ENCODE results near the gene FBXO3. TPM values are rescaled to one million over a fixed set of nuclear protein-coding genes. Genes with fewer than 3 reads are reported as not detected.
"Not testable (repeated sequence)": the region's sequence is repeated elsewhere in the genome, so short reads cannot be mapped to it uniquely, and the experiment has no call there.

FBXO3 gene
- total RNA-seq, 2 donors from 2014 or later, result 13.4 to 14.0 TPM

DNA sequence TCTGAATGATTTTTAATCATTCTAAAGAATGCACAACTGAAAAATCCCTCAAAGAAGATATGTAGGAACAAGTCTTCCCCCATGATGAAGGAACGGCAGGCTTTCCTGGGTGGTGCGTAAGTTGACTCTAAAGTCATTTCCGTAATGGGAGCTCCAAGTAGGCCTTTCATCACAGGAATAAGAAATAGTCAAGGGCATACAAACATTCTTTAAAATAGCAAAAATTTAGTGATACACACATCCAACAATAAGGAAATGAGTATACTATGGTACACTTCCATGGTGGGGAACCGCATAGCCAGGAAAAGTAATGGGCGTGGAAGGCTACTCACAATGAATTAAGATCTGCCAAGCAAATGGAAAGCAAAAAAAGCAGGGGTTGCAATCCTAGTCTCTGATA is 48.8 kb downstream of the FBXO3 start:
- Mint-ChIP-seq H3K27ac (no peak overlapping the region), H3K36me3 (ENCODE audit: low read depth) (peaks cover 57% of the 10 kb centered on the region), H3K27me3 (no peaks in the 10 kb centered on the region), H3K4me3 (no peak overlapping the region), H3K9me3 (no peaks in the 10 kb centered on the region), H3K4me1 (peaks cover 59% of the 10 kb centered on the region)
- ATAC-seq (replicated peaks), result no peak

DNA sequence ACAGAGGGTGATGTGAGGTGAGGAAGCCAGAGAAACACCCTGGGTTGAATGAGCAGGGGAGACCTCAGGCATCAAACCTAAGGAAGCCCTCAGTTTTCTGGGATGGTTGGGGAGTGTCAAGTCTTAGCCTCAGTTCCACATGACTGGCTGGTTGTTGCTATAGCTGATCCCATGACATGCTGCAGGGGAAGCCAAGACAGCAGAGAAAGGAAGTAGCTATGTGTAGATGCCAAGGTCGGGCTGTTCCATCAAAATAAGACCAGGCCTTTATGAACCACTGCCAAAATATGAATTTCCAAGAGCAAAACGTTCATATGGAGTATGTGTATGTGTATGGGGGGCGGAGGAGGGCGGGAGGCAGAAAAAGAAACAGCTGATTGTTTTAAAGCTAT is 49.7 kb downstream of the FBXO3 start:
- H3K4me1 Mint-ChIP-seq, result peaks cover 59% of the 10 kb centered on the region
- peak overlapping the region; percentile 69 for H3K4me3 Mint-ChIP-seq
- ATAC-seq (replicated peaks), result no peak
- H3K27ac Mint-ChIP-seq, result peak overlapping the region; percentile 40
- no peaks in the 10 kb centered on the region for H3K27me3 Mint-ChIP-seq
- no peaks in the 10 kb centered on the region for H3K9me3 Mint-ChIP-seq
- H3K36me3 Mint-ChIP-seq (ENCODE audit: low read depth), result peaks cover 62% of the 10 kb centered on the region

DNA sequence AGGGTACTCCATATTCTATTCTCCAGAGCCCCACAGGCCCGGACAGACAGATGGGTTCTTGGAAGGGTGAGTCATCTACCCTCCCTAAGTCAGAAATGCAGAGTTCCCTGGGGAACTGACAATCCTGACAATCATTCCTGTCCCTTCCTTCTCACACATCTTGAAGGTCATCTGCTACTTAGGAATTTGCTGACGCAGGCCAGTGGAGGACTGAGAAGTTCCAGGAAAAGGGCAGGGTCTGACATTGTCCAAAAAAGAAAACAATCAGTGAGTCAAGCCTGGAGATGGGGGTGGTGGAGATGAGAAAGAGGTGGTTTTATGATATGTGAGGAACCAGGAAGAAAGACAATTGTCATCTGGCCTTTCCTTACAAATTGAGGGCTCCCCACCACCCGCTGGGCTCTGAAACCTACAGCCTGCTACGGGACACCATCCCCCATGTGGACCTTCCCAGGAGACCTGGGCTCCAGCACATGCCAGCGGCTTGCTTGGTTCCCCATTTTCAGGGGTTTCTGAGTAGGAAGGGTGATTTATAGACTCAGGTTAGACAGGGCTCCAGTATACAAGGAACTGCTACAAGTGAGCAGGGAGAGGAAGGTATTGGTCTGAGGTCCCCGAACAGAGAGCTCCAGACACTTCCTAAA is 51.0 kb downstream of the FBXO3 start:
- H3K27me3 Mint-ChIP-seq, result no peaks in the 10 kb centered on the region
- peak overlapping the region; percentile 88 for H3K27ac Mint-ChIP-seq
- ATAC-seq (replicated peaks), result peak; percentile 49
- H3K4me1 Mint-ChIP-seq, result peaks cover 55% of the 10 kb centered on the region
- H3K9me3 Mint-ChIP-seq, result no peaks in the 10 kb centered on the region
- peak overlapping the region; percentile 69 for H3K4me3 Mint-ChIP-seq
- peaks cover 64% of the 10 kb centered on the region for H3K36me3 Mint-ChIP-seq (ENCODE audit: low read depth)

DNA sequence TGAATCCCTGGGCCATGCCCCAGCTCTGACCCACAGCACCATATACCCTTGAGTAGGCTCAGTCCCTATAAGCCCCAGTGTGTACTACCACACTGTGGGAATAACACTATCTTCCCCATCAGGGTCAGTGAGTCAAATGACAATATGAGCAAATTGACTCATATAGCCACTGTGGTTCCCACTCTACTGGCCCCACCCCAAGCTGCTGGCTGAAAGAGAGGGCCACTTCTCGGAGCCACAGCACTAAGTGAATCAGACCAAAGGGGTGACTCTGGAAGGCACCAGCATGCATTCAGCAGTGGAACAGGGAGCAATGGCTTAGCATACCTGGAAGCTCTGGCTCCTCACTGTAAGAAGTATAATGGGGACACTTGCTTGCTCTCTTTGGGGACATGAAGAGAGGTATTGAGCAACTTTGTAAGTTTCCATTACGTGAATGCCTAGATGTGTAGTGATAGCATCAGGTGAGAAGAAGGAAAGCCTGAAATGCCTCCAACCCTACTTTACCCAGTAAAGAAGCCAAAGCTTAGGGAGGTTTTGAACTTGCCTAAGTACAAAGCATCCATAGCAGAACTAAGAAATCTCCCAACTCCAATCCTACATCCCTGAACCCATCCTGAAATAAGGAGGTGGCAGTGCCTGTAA is 51.6 kb downstream of the FBXO3 start:
- Mint-ChIP-seq H3K4me1 (peaks cover 54% of the 10 kb centered on the region), H3K36me3 (ENCODE audit: low read depth) (peaks cover 64% of the 10 kb centered on the region), H3K27ac (peak overlapping the region; percentile 88), H3K9me3 (no peaks in the 10 kb centered on the region), H3K4me3 (peak overlapping the region; percentile 69), H3K27me3 (no peaks in the 10 kb centered on the region)
- peak; percentile 93 for ATAC-seq (replicated peaks)

DNA sequence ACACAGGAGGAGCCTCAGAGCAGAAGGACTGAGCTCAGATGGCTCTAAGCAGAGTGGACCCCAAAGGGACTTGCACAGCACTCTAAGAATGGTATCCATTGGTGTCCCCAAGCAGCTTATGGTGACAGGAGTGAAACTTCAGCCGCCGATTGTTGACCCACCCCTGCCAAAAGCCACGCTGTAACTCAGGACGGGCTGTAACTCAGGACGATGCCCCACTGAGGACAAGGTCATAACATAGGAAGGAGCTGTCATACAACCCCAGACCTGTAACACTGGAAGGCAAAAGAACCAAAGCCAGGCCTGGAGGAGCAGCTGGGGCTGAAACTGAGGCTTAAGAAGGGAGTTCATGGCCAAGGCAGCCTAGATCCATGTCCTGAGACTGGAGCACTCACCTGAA is 52.3 kb downstream of the FBXO3 start:
- H3K27me3 Mint-ChIP-seq, result no peaks in the 10 kb centered on the region
- no peaks in the 10 kb centered on the region for H3K9me3 Mint-ChIP-seq
- ATAC-seq (replicated peaks), result no peak
- peak overlapping the region; percentile 88 for H3K27ac Mint-ChIP-seq
- peaks cover 69% of the 10 kb centered on the region for H3K36me3 Mint-ChIP-seq (ENCODE audit: low read depth)
- peaks cover 48% of the 10 kb centered on the region for H3K4me1 Mint-ChIP-seq
- peak overlapping the region; percentile 69 for H3K4me3 Mint-ChIP-seq

DNA sequence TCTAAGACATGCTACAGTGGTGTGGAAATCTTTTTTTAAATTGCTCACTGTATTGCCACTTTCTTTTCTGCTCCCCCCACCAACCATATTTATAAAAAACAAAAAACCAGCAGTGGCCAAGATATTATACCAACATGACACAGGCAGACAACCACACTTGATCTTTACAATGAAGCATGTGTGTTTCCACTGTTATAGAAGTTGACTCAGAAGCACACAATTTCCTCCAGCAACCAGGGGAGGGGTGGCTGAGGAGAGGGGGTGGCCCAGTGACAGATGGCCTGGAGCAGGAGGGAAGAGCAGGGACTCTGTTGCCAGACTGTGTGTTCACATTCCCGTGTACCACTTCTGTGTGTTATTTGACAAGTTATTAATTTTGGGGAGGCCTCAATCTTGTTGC is 52.9 kb downstream of the FBXO3 start:
- no peaks in the 10 kb centered on the region for H3K27me3 Mint-ChIP-seq
- H3K27ac Mint-ChIP-seq, result peak overlapping the region; percentile 88
- H3K4me3 Mint-ChIP-seq, result peak overlapping the region; percentile 69
- H3K4me1 Mint-ChIP-seq, result peaks cover 45% of the 10 kb centered on the region
- H3K9me3 Mint-ChIP-seq, result no peaks in the 10 kb centered on the region
- peak; percentile 27 for ATAC-seq (replicated peaks)
- H3K36me3 Mint-ChIP-seq (ENCODE audit: low read depth), result peaks cover 72% of the 10 kb centered on the region

DNA sequence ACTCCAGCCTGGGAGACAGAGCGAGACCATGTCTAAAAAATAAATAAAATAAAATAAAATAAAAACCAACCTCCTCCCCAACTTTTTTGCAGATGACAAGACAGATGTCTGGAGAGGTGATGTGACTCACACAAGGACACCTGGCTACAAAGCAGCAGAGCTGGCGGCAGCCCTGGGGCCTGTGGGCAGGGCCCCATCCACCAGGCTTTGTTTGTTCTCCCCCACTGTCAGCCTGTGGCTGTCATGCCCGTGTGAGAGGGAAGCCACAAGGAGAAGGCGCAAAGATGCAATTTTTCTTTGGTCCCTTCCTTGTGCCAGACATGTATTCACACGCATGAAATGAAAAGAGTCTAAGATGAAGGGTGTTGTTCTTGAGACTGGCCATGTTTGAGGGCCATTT is 54.7 kb downstream of the FBXO3 start:
- no peaks in the 10 kb centered on the region for H3K27me3 Mint-ChIP-seq
- H3K4me1 Mint-ChIP-seq, result peaks cover 35% of the 10 kb centered on the region
- ATAC-seq (replicated peaks), result no peak
- peaks cover 81% of the 10 kb centered on the region for H3K36me3 Mint-ChIP-seq (ENCODE audit: low read depth)
- no peak overlapping the region for H3K4me3 Mint-ChIP-seq
- no peak overlapping the region for H3K27ac Mint-ChIP-seq
- no peaks in the 10 kb centered on the region for H3K9me3 Mint-ChIP-seq

DNA sequence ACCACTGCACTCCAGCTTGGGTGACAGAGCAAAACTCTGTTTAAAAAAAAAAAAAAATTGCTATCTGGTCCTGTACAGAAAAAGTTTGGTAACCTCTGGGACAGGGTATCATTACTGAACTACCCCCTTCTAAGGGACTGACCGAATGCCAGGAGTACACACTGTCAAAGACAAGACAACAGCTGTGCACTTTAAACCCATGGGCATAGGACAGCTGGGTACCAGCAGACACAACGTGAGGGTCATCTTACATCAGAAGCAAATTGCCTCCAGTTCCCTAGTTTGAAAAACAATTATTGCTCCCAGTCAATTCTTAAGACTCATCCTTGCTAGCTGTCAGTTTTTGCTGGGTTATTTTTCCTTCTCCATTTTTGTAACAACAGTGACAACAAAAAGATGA is 55.9 kb downstream of the FBXO3 start:
- no peak for ATAC-seq (replicated peaks)
- H3K4me3 Mint-ChIP-seq, result no peak overlapping the region
- H3K4me1 Mint-ChIP-seq, result peaks cover 24% of the 10 kb centered on the region
- peaks cover 85% of the 10 kb centered on the region for H3K36me3 Mint-ChIP-seq (ENCODE audit: low read depth)
- H3K27me3 Mint-ChIP-seq, result no peaks in the 10 kb centered on the region
- H3K27ac Mint-ChIP-seq, result no peak overlapping the region
- no peaks in the 10 kb centered on the region for H3K9me3 Mint-ChIP-seq

DNA sequence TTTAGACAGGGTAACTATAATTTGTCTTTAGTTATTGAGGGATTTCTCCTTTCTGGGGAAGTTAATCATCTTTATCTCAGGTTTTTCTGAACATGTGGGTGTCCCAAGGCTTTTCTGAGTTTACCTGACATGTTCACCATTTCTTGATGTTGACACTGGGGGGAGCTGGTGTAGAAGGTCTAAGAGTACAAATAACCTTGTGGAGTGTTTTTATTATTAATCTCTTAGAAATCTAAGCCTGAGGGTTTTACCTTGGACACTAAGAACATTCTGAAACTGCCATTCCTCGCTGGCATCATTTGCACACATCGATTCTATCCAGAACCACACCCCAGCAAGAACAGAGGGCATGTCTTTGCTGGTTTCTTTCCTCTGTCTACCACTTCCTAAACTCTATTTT is 58.1 kb downstream of the FBXO3 start:
- Mint-ChIP-seq H3K27ac (no peak overlapping the region), H3K36me3 (ENCODE audit: low read depth) (peaks cover 88% of the 10 kb centered on the region), H3K9me3 (no peaks in the 10 kb centered on the region), H3K4me1 (peaks cover 2% of the 10 kb centered on the region), H3K27me3 (no peaks in the 10 kb centered on the region), H3K4me3 (no peak overlapping the region)
- ATAC-seq (replicated peaks), result peak; percentile 35

DNA sequence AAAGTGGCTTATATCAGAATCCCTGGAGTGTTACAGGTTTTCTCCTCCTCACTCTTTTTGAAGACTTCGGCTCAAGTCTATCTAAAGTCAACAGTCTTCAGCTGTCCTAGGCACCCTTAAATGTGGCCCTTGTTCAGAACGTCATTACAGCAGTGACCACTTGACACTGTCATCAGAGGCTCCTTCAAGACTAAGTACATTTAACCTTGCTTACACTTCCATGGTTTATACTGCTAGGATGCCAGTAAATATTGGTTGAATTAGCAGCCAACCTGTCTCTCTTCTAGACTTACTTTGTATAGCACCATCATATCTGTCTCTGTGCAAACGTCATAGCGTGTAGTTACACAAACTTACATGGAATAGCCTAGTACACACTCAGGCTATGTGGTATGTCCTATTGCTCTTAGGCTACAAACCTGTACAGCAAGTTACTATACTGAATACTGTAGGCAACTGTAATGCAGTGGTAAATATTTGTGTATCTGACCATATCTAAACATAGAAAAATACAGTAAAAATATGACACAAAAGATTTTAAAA is 60.4 kb downstream of the FBXO3 start:
- ATAC-seq (replicated peaks), result no peak
- Mint-ChIP-seq H3K9me3 (no peaks in the 10 kb centered on the region), H3K4me3 (no peak overlapping the region), H3K27ac (no peak overlapping the region), H3K36me3 (ENCODE audit: low read depth) (peaks cover 88% of the 10 kb centered on the region), H3K4me1 (no peaks in the 10 kb centered on the region), H3K27me3 (no peaks in the 10 kb centered on the region)

DNA sequence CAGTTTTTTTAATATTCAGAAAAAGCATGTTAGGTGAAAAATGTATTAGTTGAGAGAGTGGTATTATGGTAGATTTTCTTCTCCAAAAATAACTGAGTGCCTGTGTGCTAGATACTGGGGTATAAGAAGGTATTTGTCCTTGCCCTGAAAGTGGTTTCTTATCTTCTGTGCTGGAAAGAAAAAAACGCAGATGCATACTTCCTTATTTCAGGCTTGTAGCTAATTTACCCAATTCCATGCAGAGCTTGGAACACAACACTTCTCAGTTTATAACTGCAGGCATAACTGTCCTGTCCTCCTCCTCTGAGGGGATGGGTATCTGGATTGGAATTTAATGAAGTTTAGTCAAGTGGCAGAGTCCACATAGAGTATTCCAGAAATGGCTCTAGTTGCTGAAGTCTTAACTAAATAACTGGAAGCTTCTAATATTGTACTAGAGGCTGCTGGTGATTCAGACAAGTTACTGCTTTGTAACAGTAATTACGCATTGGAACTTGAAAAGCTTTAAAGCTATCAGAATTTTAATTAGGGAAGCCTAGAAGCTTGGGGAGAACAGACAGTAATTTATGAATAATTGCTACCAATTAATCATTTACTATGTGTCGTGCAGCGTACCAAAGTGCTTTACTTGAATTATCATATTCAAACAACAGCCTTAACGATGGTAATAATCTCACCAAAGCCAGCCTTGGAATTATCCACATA is 61.0 kb downstream of the FBXO3 start:
- no peak overlapping the region for H3K4me3 Mint-ChIP-seq
- no peaks in the 10 kb centered on the region for H3K27me3 Mint-ChIP-seq
- no peaks in the 10 kb centered on the region for H3K9me3 Mint-ChIP-seq
- no peak for ATAC-seq (replicated peaks)
- H3K36me3 Mint-ChIP-seq (ENCODE audit: low read depth), result peaks cover 88% of the 10 kb centered on the region
- no peaks in the 10 kb centered on the region for H3K4me1 Mint-ChIP-seq
- H3K27ac Mint-ChIP-seq, result no peak overlapping the region

DNA sequence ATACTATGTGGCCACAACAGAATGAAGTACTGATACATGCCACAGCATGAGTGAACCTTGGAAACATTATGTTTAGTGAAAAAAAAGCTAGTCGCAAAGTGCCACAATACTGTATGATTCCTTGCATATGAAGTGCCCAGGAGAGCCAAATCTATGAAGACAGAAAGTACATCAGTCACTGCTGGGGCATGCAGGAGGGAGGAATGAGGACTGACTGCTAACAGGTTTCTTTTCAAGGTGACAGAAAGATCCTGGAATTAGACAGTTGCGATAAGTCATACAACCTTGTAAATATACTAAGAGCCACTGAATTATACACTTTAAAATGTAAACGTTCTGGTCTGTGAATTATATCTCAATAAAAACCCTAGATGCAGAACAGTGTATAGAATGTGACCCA is 61.9 kb downstream of the FBXO3 start:
- no peaks in the 10 kb centered on the region for H3K27me3 Mint-ChIP-seq
- no peaks in the 10 kb centered on the region for H3K4me1 Mint-ChIP-seq
- no peak for ATAC-seq (replicated peaks)
- no peaks in the 10 kb centered on the region for H3K9me3 Mint-ChIP-seq
- peaks cover 83% of the 10 kb centered on the region for H3K36me3 Mint-ChIP-seq (ENCODE audit: low read depth)
- H3K4me3 Mint-ChIP-seq, result no peak overlapping the region
- no peak overlapping the region for H3K27ac Mint-ChIP-seq

DNA sequence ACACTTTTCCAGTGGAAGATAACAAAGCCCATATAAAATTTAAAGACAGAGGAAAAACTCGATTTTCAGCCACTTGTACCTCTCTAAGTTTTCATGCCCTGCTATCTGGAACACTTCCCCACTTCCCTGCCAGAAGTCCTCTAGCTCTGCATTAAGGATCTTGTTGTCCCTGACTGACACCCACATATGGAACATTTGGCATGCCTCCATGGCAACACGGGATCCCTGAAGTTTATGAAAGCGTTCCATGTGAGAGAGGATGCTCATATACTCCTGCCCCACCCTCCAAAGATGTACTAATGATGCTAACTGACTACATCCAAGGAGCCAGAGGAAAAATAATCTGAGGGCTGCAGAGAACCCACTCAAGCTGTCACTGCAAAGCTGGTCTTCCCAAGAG is 64.9 kb downstream of the FBXO3 start:
- Mint-ChIP-seq H3K27ac (no peak overlapping the region), H3K27me3 (no peaks in the 10 kb centered on the region)
- no peak for ATAC-seq (replicated peaks)

DNA sequence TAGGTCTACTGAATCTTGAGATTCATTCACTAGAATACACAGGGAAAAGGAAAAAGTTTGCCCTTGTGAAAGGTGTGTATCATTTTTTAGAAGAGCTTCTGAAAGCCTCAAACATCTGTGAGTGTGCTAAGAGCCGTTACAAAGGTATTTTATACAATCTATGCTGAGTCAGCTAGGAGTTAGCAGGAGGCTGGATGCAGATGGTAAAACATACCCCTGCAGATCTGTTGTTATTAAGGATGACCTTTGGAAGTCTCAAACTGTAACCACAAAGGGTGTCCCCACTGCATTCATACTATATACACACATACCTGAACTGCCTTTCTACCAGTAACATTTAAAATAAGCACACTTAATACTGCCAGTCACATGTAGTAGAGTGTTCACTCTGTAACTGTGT is 65.3 kb downstream of the FBXO3 start:
- ATAC-seq (replicated peaks), result no peak
- Mint-ChIP-seq H3K4me3 (no peak overlapping the region), H3K9me3 (no peaks in the 10 kb centered on the region), H3K27me3 (no peaks in the 10 kb centered on the region), H3K27ac (no peak overlapping the region), H3K4me1 (no peaks in the 10 kb centered on the region), H3K36me3 (ENCODE audit: low read depth) (peaks cover 60% of the 10 kb centered on the region)

More for the DNA sequence above, 64.9 kb downstream of the FBXO3 start:
- Mint-ChIP-seq H3K9me3 (no peaks in the 10 kb centered on the region), H3K4me1 (no peaks in the 10 kb centered on the region), H3K36me3 (ENCODE audit: low read depth) (peaks cover 65% of the 10 kb centered on the region), H3K4me3 (no peak overlapping the region)

DNA sequence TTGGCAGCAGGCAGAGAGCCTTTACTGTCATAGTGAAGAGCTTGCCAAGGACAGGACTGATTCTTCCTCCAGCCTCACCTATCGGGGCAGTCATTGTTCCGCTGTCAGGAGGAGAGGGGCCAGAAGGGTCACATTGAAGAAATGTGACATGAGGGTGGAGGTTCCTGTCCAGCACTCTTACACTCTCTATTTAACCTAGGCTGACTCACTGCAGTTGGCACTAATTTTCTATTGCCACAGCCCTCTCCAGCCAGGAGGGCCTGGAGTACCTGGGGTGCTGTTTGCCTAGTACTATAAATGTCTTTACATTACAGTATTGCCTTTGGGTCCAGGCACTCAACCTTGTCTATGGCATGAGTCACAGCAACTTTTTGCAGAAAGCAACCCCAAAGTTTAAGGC is 66.5 kb downstream of the FBXO3 start:
- not testable (repeated sequence) for H3K4me3 Mint-ChIP-seq

More for the DNA sequence above, 66.5 kb downstream of the FBXO3 start:
- not testable (repeated sequence) for H3K4me1 Mint-ChIP-seq; H3K27me3 Mint-ChIP-seq; H3K27ac Mint-ChIP-seq; H3K9me3 Mint-ChIP-seq; ATAC-seq (replicated peaks)
- peaks cover 50% of the 10 kb centered on the region for H3K36me3 Mint-ChIP-seq (ENCODE audit: low read depth)
